ENCODE data around the gene MUC5B. TPM values are rescaled to one million over a fixed set of nuclear protein-coding genes. Genes with fewer than 3 reads are reported as not detected.

MUC5B gene
- total RNA-seq, 1 donor from 2014 or later = not detected

- intact Hi-C loops (cut with micrococcal nuclease) = no loop called here
- H3K9me3 Mint-ChIP-seq = no peaks in the 10 kb centered on the region
- H3K4me1 Mint-ChIP-seq (ENCODE audit: low read depth) = no peaks in the 10 kb centered on the region
- no peak overlapping the region for H3K4me3 Mint-ChIP-seq
- H3K27me3 Mint-ChIP-seq (ENCODE audit: insufficient read depth) = no peaks in the 10 kb centered on the region
- DNase-seq (ENCODE audit: low spot score) = no peak
- no peaks in the 10 kb centered on the region for H3K36me3 Mint-ChIP-seq (ENCODE audit: low read depth)
- no peak overlapping the region for H3K27ac Mint-ChIP-seq
Observed at GRCh38 chr11:1271406-1271805, 48.5 kb downstream of the MUC5B start.

GRCh38 chr11:1271927-1272326, 49.1 kb downstream of the MUC5B start:
- no peaks in the 10 kb centered on the region for H3K27me3 Mint-ChIP-seq (ENCODE audit: insufficient read depth)
- DNase-seq (ENCODE audit: low spot score) = no peak
- H3K9me3 Mint-ChIP-seq = no peaks in the 10 kb centered on the region
- H3K27ac Mint-ChIP-seq = no peak overlapping the region
- H3K36me3 Mint-ChIP-seq (ENCODE audit: low read depth) = peaks cover 1% of the 10 kb centered on the region
- intact Hi-C loops (cut with micrococcal nuclease) = no loop called here
- H3K4me1 Mint-ChIP-seq (ENCODE audit: low read depth) = no peaks in the 10 kb centered on the region
- H3K4me3 Mint-ChIP-seq = no peak overlapping the region

- intact Hi-C loops (cut with micrococcal nuclease) = no loop called here
- no peaks in the 10 kb centered on the region for H3K9me3 Mint-ChIP-seq
Observed at GRCh38 chr11:1272531-1272930, 49.7 kb downstream of the MUC5B start.

GRCh38 chr11:1274501-1274900, 51.6 kb downstream of the MUC5B start:
- Mint-ChIP-seq H3K36me3 (ENCODE audit: low read depth) (peaks cover 1% of the 10 kb centered on the region), H3K9me3 (no peaks in the 10 kb centered on the region), H3K4me1 (ENCODE audit: low read depth) (no peaks in the 10 kb centered on the region), H3K4me3 (no peak overlapping the region), H3K27ac (no peak overlapping the region), H3K27me3 (ENCODE audit: insufficient read depth) (no peaks in the 10 kb centered on the region)
- DNase-seq (ENCODE audit: low spot score) = no peak
- intact Hi-C loops (cut with micrococcal nuclease) = no loop called here

More at GRCh38 chr11:1272531-1272930, 49.7 kb downstream of the MUC5B start:
- no peak for DNase-seq (ENCODE audit: low spot score)
- Mint-ChIP-seq H3K27me3 (ENCODE audit: insufficient read depth) (no peaks in the 10 kb centered on the region), H3K4me1 (ENCODE audit: low read depth) (no peaks in the 10 kb centered on the region), H3K36me3 (ENCODE audit: low read depth) (peaks cover 1% of the 10 kb centered on the region), H3K4me3 (no peak overlapping the region), H3K27ac (no peak overlapping the region)

- no peak overlapping the region for H3K4me3 Mint-ChIP-seq
- no peaks in the 10 kb centered on the region for H3K4me1 Mint-ChIP-seq (ENCODE audit: low read depth)
- H3K36me3 Mint-ChIP-seq (ENCODE audit: low read depth) = peaks cover 1% of the 10 kb centered on the region
- no peak overlapping the region for H3K27ac Mint-ChIP-seq
- DNase-seq (ENCODE audit: low spot score) = no peak
- intact Hi-C loops (cut with micrococcal nuclease) = no loop called here
- H3K27me3 Mint-ChIP-seq (ENCODE audit: insufficient read depth) = no peaks in the 10 kb centered on the region
- no peaks in the 10 kb centered on the region for H3K9me3 Mint-ChIP-seq
Observed at GRCh38 chr11:1275021-1275420, 52.2 kb downstream of the MUC5B start.

- Mint-ChIP-seq H3K27ac (no peak overlapping the region), H3K27me3 (ENCODE audit: insufficient read depth) (no peaks in the 10 kb centered on the region), H3K4me1 (ENCODE audit: low read depth) (no peaks in the 10 kb centered on the region), H3K36me3 (ENCODE audit: low read depth) (peaks cover 3% of the 10 kb centered on the region), H3K9me3 (no peaks in the 10 kb centered on the region), H3K4me3 (no peak overlapping the region)
- DNase-seq (ENCODE audit: low spot score) = no peak
- intact Hi-C loops (cut with micrococcal nuclease) = no loop called here
Observed at GRCh38 chr11:1276041-1276790, 53.4 kb downstream of the MUC5B start.

GRCh38 chr11:1276866-1277615, 54.2 kb downstream of the MUC5B start:
- peaks cover 8% of the 10 kb centered on the region for H3K36me3 Mint-ChIP-seq (ENCODE audit: low read depth)
- intact Hi-C loops (cut with micrococcal nuclease) = no loop called here
- no peaks in the 10 kb centered on the region for H3K4me1 Mint-ChIP-seq (ENCODE audit: low read depth)
- no peak overlapping the region for H3K4me3 Mint-ChIP-seq
- no peaks in the 10 kb centered on the region for H3K9me3 Mint-ChIP-seq
- no peak for DNase-seq (ENCODE audit: low spot score)
- no peaks in the 10 kb centered on the region for H3K27me3 Mint-ChIP-seq (ENCODE audit: insufficient read depth)
- no peak overlapping the region for H3K27ac Mint-ChIP-seq

- DNase-seq (ENCODE audit: low spot score) = no peak
- Mint-ChIP-seq H3K9me3 (no peaks in the 10 kb centered on the region), H3K36me3 (ENCODE audit: low read depth) (peaks cover 9% of the 10 kb centered on the region), H3K27ac (no peak overlapping the region), H3K27me3 (ENCODE audit: insufficient read depth) (no peaks in the 10 kb centered on the region), H3K4me3 (no peak overlapping the region), H3K4me1 (ENCODE audit: low read depth) (no peaks in the 10 kb centered on the region)
- intact Hi-C loops (cut with micrococcal nuclease) = no loop called here
Observed at GRCh38 chr11:1277936-1278512, 55.2 kb downstream of the MUC5B start.

- H3K9me3 Mint-ChIP-seq = no peaks in the 10 kb centered on the region
- H3K36me3 Mint-ChIP-seq (ENCODE audit: low read depth) = peaks cover 9% of the 10 kb centered on the region
- intact Hi-C loops (cut with micrococcal nuclease) = no loop called here
- DNase-seq (ENCODE audit: low spot score) = no peak
- H3K4me3 Mint-ChIP-seq = no peak overlapping the region
- no peaks in the 10 kb centered on the region for H3K4me1 Mint-ChIP-seq (ENCODE audit: low read depth)
- no peak overlapping the region for H3K27ac Mint-ChIP-seq
- H3K27me3 Mint-ChIP-seq (ENCODE audit: insufficient read depth) = no peaks in the 10 kb centered on the region
Observed at GRCh38 chr11:1278766-1279673, 56.2 kb downstream of the MUC5B start.

GRCh38 chr11:1279674-1280055, 56.8 kb downstream of the MUC5B start:
- H3K9me3 Mint-ChIP-seq = no peaks in the 10 kb centered on the region
- H3K27me3 Mint-ChIP-seq (ENCODE audit: insufficient read depth) = no peaks in the 10 kb centered on the region
- H3K27ac Mint-ChIP-seq = no peak overlapping the region
- intact Hi-C loops (cut with micrococcal nuclease) = no loop called here
- no peaks in the 10 kb centered on the region for H3K4me1 Mint-ChIP-seq (ENCODE audit: low read depth)
- no peak for DNase-seq (ENCODE audit: low spot score)
- no peak overlapping the region for H3K4me3 Mint-ChIP-seq
- H3K36me3 Mint-ChIP-seq (ENCODE audit: low read depth) = peaks cover 9% of the 10 kb centered on the region

GRCh38 chr11:1280116-1281035, 57.5 kb downstream of the MUC5B start:
- Mint-ChIP-seq H3K27me3 (ENCODE audit: insufficient read depth) (no peaks in the 10 kb centered on the region), H3K36me3 (ENCODE audit: low read depth) (peaks cover 12% of the 10 kb centered on the region), H3K4me3 (no peak overlapping the region), H3K9me3 (no peaks in the 10 kb centered on the region), H3K4me1 (ENCODE audit: low read depth) (no peaks in the 10 kb centered on the region), H3K27ac (no peak overlapping the region)
- intact Hi-C loops (cut with micrococcal nuclease) = no loop called here
- no peak for DNase-seq (ENCODE audit: low spot score)
